Measurements from ENCODE around the gene SLC6A18.

- TF ChIP-seq CTCF (IDR thresholded peaks at IDR 0.05; ENCODE audit: poor library complexity) (no peak), EZH2phosphoT487 (IDR thresholded peaks at IDR 0.05; ENCODE audit: low read depth, severe bottlenecking, unreplicated experiment) (no peak), EZH2 (IDR thresholded peaks at IDR 0.05; ENCODE audit: borderline replicate concordance) (no peak)
These were observed 49.3 kb downstream of the SLC6A18 start for GRCh38 chr5:1274471-1274870.

All from hepatocyte (in vitro differentiated cells).